NCI-H146 treated with DMSO at 0.1 percent for 48 hours (cell line): ENCODE results near the gene TMEM89.

Experiments
- DNase-seq: peaks from one replicate; lab custom pipeline; 2025; ENCODE audit not compliant: unreplicated experiment; lab: John Stamatoyannopoulos, UW

TMEM89 gene

GRCh38 chr3:48621461-48621869, at the start of gene TMEM89:
Gene TMEM89 (minus strand): TSS chr3:48621769. CDS start chr3:48621756, 13 bp downstream.
- DNase-seq = no peak

- DNase-seq = no peak
Measured at GRCh38 chr3:48664929-48665328, 43.4 kb upstream of the TMEM89 start.

GRCh38 chr3:48664313-48664644, 42.7 kb upstream of the TMEM89 start:
- no peak for DNase-seq

GRCh38 chr3:48663489-48664312, 42.1 kb upstream of the TMEM89 start:
- peak; percentile 89 for DNase-seq

- peak; percentile 72 for DNase-seq
Measured at GRCh38 chr3:48662753-48663488, 41.4 kb upstream of the TMEM89 start, which contains the start of gene CELSR3. Gene CELSR3 (minus strand): TSS chr3:48662886. CDS start chr3:48662634, 252 bp downstream.

- DNase-seq = no peak
Measured at GRCh38 chr3:48662145-48662752, 40.7 kb upstream of the TMEM89 start.

GRCh38 chr3:48661501-48662144, 40.1 kb upstream of the TMEM89 start:
- DNase-seq = no peak

GRCh38 chr3:48660800-48661400, 39.3 kb upstream of the TMEM89 start:
- DNase-seq = no peak

GRCh38 chr3:48656841-48657281, 35.3 kb upstream of the TMEM89 start:
- DNase-seq = no peak

- no peak for DNase-seq
Measured at GRCh38 chr3:48656061-48656840, 34.7 kb upstream of the TMEM89 start.

- no peak for DNase-seq
Measured at GRCh38 chr3:48655606-48656005, 34.0 kb upstream of the TMEM89 start.

GRCh38 chr3:48655063-48655462, 33.5 kb upstream of the TMEM89 start:
- no peak for DNase-seq

- DNase-seq = no peak
Measured at GRCh38 chr3:48652923-48653715, 31.6 kb upstream of the TMEM89 start.

GRCh38 chr3:48651771-48652170, 30.2 kb upstream of the TMEM89 start:
- DNase-seq = no peak

- no peak for DNase-seq
Measured at GRCh38 chr3:48650723-48651122, 29.2 kb upstream of the TMEM89 start.

- DNase-seq = no peak
Measured at GRCh38 chr3:48648188-48648850, 26.8 kb upstream of the TMEM89 start.

- no peak for DNase-seq
Measured at GRCh38 chr3:48647714-48648113, 26.1 kb upstream of the TMEM89 start.

- no peak for DNase-seq
Measured at GRCh38 chr3:48644898-48645760, 23.6 kb upstream of the TMEM89 start.
